ENCODE results near the gene GABRG2.

GABRG2 gene

GRCh38 chr5:162196351-162196750, 128.8 kb downstream of the GABRG2 start:
- no peak for DNase-seq

- no peak for DNase-seq
Observed at GRCh38 chr5:162202285-162202880, 134.8 kb downstream of the GABRG2 start.
